ENCODE measurements around the gene ADCY2.

ADCY2 gene

GRCh38 chr5:7814816-7815215 lies 418.9 kb downstream of the ADCY2 start:
- no peak for TF ChIP-seq CTCF (IDR thresholded peaks at IDR 0.05; ENCODE audit: insufficient read depth, missing control alignments)
- no peak for DNase-seq (ENCODE audit: insufficient read length, low spot score)
- FAIRE-seq = no peak

GRCh38 chr5:7815892-7816534 lies 420.1 kb downstream of the ADCY2 start:
- peak; percentile 86 for TF ChIP-seq CTCF (IDR thresholded peaks at IDR 0.05; ENCODE audit: insufficient read depth, missing control alignments)
- FAIRE-seq (no peak), DNase-seq (ENCODE audit: insufficient read length, low spot score) (no peak)

- no peak for FAIRE-seq
- no peak for DNase-seq (ENCODE audit: insufficient read length, low spot score)
- no peak for TF ChIP-seq CTCF (IDR thresholded peaks at IDR 0.05; ENCODE audit: insufficient read depth, missing control alignments)
Measured at GRCh38 chr5:7816535-7816901, 420.6 kb downstream of the ADCY2 start.

GRCh38 chr5:7822449-7822848 lies 426.5 kb downstream of the ADCY2 start:
- DNase-seq (ENCODE audit: insufficient read length, low spot score) (no peak), FAIRE-seq (no peak)
- TF ChIP-seq CTCF (IDR thresholded peaks at IDR 0.05; ENCODE audit: insufficient read depth, missing control alignments) = no peak

- FAIRE-seq = no peak
- TF ChIP-seq CTCF (IDR thresholded peaks at IDR 0.05; ENCODE audit: insufficient read depth, missing control alignments) = no peak
- DNase-seq (ENCODE audit: insufficient read length, low spot score) = no peak
Measured at GRCh38 chr5:7823594-7823993, 427.7 kb downstream of the ADCY2 start.

- no peak for TF ChIP-seq CTCF (IDR thresholded peaks at IDR 0.05; ENCODE audit: insufficient read depth, missing control alignments)
- DNase-seq (ENCODE audit: insufficient read length, low spot score) (no peak), FAIRE-seq (no peak)
Measured at GRCh38 chr5:7824995-7825394, 429.1 kb downstream of the ADCY2 start.

- no peak for TF ChIP-seq CTCF (IDR thresholded peaks at IDR 0.05; ENCODE audit: insufficient read depth, missing control alignments)
- DNase-seq (ENCODE audit: insufficient read length, low spot score) (no peak), FAIRE-seq (no peak)
Measured at GRCh38 chr5:7825630-7826029, 429.7 kb downstream of the ADCY2 start.
